Fibroblast of villous mesenchyme (primary cell): ENCODE results near the gene MAD1L1. TPM values are rescaled to one million over a fixed set of nuclear protein-coding genes. Genes with fewer than 3 reads are reported as not detected.

Experiments used
- DNase-seq: peaks from one replicate; pipeline ENCODE4 v3.0.0-alpha.2; 2010; ENCODE audit warnings: low read depth
- H3K4me3 ChIP-seq: 2 replicates; pipeline ENCODE4 v1.5.1; 2011; ENCODE audit warnings: low read depth, mild to moderate bottlenecking, low read length
- CTCF ChIP-seq: IDR thresholded peaks from 2 replicates; pipeline ENCODE4 v1.5.1; 2012; ENCODE audit warnings: low read depth, mild to moderate bottlenecking, low read length; ENCODE audit not compliant: insufficient read depth
- total RNA-seq: library from RNA; depleted of rRNA; stranded (reverse); fragments of >200 nt; gene quantifications from 2 replicates; pipeline ENCODE4 v1.2.3, GENCODE V29; 2012

MAD1L1 gene
- total RNA-seq, 1 donor, result 43.6 TPM

- no peak overlapping the region for H3K4me3 ChIP-seq
- no peak for DNase-seq
Measured at GRCh38 chr7:1857487-1858421, 375.0 kb downstream of the MAD1L1 start.

GRCh38 chr7:1856888-1857441 lies 375.8 kb downstream of the MAD1L1 start:
- TF ChIP-seq CTCF, result no peak
- H3K4me3 ChIP-seq, result no peak overlapping the region
- DNase-seq, result no peak

More at GRCh38 chr7:1857487-1858421, 375.0 kb downstream of the MAD1L1 start:
- TF ChIP-seq CTCF, result no peak

GRCh38 chr7:1856161-1856887 lies 376.4 kb downstream of the MAD1L1 start:
- no peak for TF ChIP-seq CTCF
- no peak for DNase-seq
- no peak overlapping the region for H3K4me3 ChIP-seq

GRCh38 chr7:1855725-1856160 lies 377.0 kb downstream of the MAD1L1 start:
- TF ChIP-seq CTCF, result no peak
- H3K4me3 ChIP-seq, result no peak overlapping the region
- DNase-seq, result no peak

GRCh38 chr7:1854866-1855724 lies 377.6 kb downstream of the MAD1L1 start:
- no peak for TF ChIP-seq CTCF
- no peak for DNase-seq
- H3K4me3 ChIP-seq, result no peak overlapping the region
